IPS-NIHi7 (cell line): ENCODE measurements around the gene GULP1.
A peak's percentile ranks its signal among the peaks of the same experiment; 100 is the strongest.
"Not testable (repeated sequence)": the region's sequence is repeated elsewhere in the genome, so short reads cannot be mapped to it uniquely, and the experiment has no call there.

Experiments used
- DNase-seq: peaks from one replicate; pipeline ENCODE4 v3.0.0; 2012; ENCODE audit warnings: mixed read lengths; ENCODE audit errors: extremely low spot score

GULP1 gene

GRCh38 chr2:188415754-188416083 is 124.0 kb downstream of the GULP1 start:
- DNase-seq = no peak

GRCh38 chr2:188416367-188416766 is 124.7 kb downstream of the GULP1 start:
- no peak for DNase-seq

- DNase-seq = no peak
Measured at GRCh38 chr2:188422726-188423125, 131.1 kb downstream of the GULP1 start.

- DNase-seq = no peak
Measured at GRCh38 chr2:188425266-188425665, 133.6 kb downstream of the GULP1 start.

- DNase-seq = no peak
Measured at GRCh38 chr2:188426121-188426520, 134.4 kb downstream of the GULP1 start.

- DNase-seq = no peak
Measured at GRCh38 chr2:188430705-188431104, 139.0 kb downstream of the GULP1 start.

- no peak for DNase-seq
Measured at GRCh38 chr2:188434018-188434417, 142.3 kb downstream of the GULP1 start.

GRCh38 chr2:188435115-188435514 is 143.4 kb downstream of the GULP1 start:
- DNase-seq = no peak

- no peak for DNase-seq
Measured at GRCh38 chr2:188437537-188437936, 145.9 kb downstream of the GULP1 start.

GRCh38 chr2:188439986-188440385 is 148.3 kb downstream of the GULP1 start:
- DNase-seq = no peak

GRCh38 chr2:188440849-188441248 is 149.2 kb downstream of the GULP1 start:
- DNase-seq = no peak

GRCh38 chr2:188441288-188441947 is 149.7 kb downstream of the GULP1 start:
- peak; percentile 16 for DNase-seq

- no peak for DNase-seq
Measured at GRCh38 chr2:188443207-188443606, 151.5 kb downstream of the GULP1 start.

GRCh38 chr2:188444106-188444835 is 152.6 kb downstream of the GULP1 start:
- DNase-seq = no peak

GRCh38 chr2:188449561-188449960 is 157.9 kb downstream of the GULP1 start:
- no peak for DNase-seq

GRCh38 chr2:188449971-188450370 is 158.3 kb downstream of the GULP1 start:
- DNase-seq = no peak

- no peak for DNase-seq
Measured at GRCh38 chr2:188450732-188451483, 159.2 kb downstream of the GULP1 start.

GRCh38 chr2:188452084-188452483 is 160.4 kb downstream of the GULP1 start:
- DNase-seq = no peak

- DNase-seq = peak; percentile 34
Measured at GRCh38 chr2:188456114-188456909, 164.6 kb downstream of the GULP1 start.

GRCh38 chr2:188459061-188459460 is 167.4 kb downstream of the GULP1 start:
- DNase-seq = no peak

- not testable (repeated sequence) for DNase-seq
Measured at GRCh38 chr2:188466078-188466477, 174.4 kb downstream of the GULP1 start.

GRCh38 chr2:188466761-188467160 is 175.1 kb downstream of the GULP1 start:
- DNase-seq = no peak
